Ishikawa (cell line): ENCODE results near the gene ESCO1.

Experiments
- CEBPB ChIP-seq: IDR thresholded peaks from 2 replicates; pipeline ENCODE4 v1.6.1; 2012
- CREB1 ChIP-seq: IDR thresholded peaks from 2 replicates; pipeline ENCODE4 v1.6.1; 2012; ENCODE audit warnings: low read depth
- EGR1 ChIP-seq: IDR thresholded peaks from 2 replicates; pipeline ENCODE4 v1.6.1; 2012
- EP300 ChIP-seq: IDR thresholded peaks from 2 replicates; pipeline ENCODE4 v1.6.1; 2012; ENCODE audit warnings: borderline replicate concordance
- FOXM1 ChIP-seq: IDR thresholded peaks from 2 replicates; pipeline ENCODE4 v1.6.1; 2012; ENCODE audit warnings: low read depth, borderline replicate concordance
- MAX ChIP-seq: IDR thresholded peaks from 2 replicates; pipeline ENCODE4 v1.6.1; 2012
- NFIC ChIP-seq: IDR thresholded peaks from 2 replicates; pipeline ENCODE4 v1.6.1; 2012
- RAD21 ChIP-seq: IDR thresholded peaks from 2 replicates; pipeline ENCODE4 v1.6.1; 2012; ENCODE audit warnings: low read depth
- TAF1 ChIP-seq: IDR thresholded peaks from 2 replicates; pipeline ENCODE4 v1.6.1; 2012; ENCODE audit warnings: low read depth, mild to moderate bottlenecking
- TCF12 ChIP-seq: IDR thresholded peaks from 2 replicates; pipeline ENCODE4 v1.6.1; 2012; ENCODE audit warnings: low read depth
- TEAD4 ChIP-seq: IDR thresholded peaks from 2 replicates; pipeline ENCODE4 v1.6.1; 2012
- YY1 ChIP-seq: IDR thresholded peaks from 2 replicates; pipeline ENCODE4 v1.6.1; 2012; ENCODE audit warnings: low read depth
- ZBTB7A ChIP-seq: IDR thresholded peaks from 2 replicates; pipeline ENCODE4 v1.6.1; 2012; ENCODE audit warnings: low read depth
- TF ChIP-seq, protein P1 (sequence below): IDR thresholded peaks from 2 replicates; pipeline ENCODE4 v1.6.1; 2012; ENCODE audit warnings: low read depth, mild to moderate bottlenecking
- TF ChIP-seq, protein P2 (sequence below): IDR thresholded peaks from 2 replicates; pipeline ENCODE4 v1.6.1; 2012

The ESCO1 gene

DNA sequence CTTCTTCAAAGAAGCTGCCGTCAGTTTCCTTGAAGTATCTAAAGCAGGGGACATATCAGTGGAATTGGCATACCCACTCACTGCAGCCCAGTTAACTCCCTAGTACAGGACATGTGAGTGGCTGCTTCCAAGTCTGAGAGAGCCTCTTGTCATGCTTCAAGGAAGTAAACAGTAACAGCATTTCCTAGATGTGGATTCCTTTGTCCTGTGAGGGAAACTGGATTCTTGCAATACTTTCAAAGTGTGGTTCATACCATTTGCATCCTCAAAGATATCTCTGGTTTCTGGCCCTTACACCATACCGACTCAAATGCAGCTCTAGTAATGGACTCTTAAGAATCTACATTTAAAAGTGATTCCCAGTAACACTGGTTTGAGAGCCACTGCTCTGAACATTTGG lies 87.2 kb downstream of the ESCO1 start:
- TF ChIP-seq CEBPB (no peak), CREB1 (no peak), FOXM1 (no peak), NFIC (no peak), EP300 (no peak), YY1 (no peak), RAD21 (no peak), TAF1 (no peak), ZBTB7A (no peak), TCF12 (no peak)
- TF ChIP-seq, protein P1, sequence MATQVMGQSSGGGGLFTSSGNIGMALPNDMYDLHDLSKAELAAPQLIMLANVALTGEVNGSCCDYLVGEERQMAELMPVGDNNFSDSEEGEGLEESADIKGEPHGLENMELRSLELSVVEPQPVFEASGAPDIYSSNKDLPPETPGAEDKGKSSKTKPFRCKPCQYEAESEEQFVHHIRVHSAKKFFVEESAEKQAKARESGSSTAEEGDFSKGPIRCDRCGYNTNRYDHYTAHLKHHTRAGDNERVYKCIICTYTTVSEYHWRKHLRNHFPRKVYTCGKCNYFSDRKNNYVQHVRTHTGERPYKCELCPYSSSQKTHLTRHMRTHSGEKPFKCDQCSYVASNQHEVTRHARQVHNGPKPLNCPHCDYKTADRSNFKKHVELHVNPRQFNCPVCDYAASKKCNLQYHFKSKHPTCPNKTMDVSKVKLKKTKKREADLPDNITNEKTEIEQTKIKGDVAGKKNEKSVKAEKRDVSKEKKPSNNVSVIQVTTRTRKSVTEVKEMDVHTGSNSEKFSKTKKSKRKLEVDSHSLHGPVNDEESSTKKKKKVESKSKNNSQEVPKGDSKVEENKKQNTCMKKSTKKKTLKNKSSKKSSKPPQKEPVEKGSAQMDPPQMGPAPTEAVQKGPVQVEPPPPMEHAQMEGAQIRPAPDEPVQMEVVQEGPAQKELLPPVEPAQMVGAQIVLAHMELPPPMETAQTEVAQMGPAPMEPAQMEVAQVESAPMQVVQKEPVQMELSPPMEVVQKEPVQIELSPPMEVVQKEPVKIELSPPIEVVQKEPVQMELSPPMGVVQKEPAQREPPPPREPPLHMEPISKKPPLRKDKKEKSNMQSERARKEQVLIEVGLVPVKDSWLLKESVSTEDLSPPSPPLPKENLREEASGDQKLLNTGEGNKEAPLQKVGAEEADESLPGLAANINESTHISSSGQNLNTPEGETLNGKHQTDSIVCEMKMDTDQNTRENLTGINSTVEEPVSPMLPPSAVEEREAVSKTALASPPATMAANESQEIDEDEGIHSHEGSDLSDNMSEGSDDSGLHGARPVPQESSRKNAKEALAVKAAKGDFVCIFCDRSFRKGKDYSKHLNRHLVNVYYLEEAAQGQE: no peak
- TF ChIP-seq, protein P2, sequence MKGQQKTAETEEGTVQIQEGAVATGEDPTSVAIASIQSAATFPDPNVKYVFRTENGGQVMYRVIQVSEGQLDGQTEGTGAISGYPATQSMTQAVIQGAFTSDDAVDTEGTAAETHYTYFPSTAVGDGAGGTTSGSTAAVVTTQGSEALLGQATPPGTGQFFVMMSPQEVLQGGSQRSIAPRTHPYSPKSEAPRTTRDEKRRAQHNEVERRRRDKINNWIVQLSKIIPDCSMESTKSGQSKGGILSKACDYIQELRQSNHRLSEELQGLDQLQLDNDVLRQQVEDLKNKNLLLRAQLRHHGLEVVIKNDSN: no peak

DNA sequence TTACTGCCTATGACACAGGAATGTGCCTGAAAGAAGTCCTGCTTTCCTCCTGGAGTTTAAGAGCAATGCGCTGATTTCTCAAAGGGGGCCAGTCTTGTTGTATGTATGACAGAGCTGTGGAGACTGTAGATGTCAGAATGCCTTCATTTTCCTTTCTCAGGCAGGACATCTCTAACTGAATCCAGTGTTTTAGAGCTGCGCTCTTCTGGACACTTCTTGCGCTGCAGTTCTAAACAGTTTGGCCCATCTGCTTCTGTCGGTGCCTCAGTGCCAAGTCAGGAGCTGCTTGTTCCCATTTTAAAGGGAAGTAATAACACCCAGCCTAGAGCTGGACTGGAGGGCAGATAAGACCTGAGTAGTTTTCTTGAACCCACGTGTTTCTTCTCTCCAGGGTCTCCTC lies 91.4 kb downstream of the ESCO1 start:
- TF ChIP-seq EP300 (no peak), TAF1 (no peak), TCF12 (no peak), YY1 (no peak), MAX (no peak), FOXM1 (no peak), CREB1 (no peak), NFIC (no peak), RAD21 (no peak), EGR1 (no peak), TEAD4 (no peak), ZBTB7A (no peak), CEBPB (no peak)
- TF ChIP-seq, protein P2: no peak
- TF ChIP-seq, protein P1: no peak

GRCh38 chr18:21507913-21508701 lies 92.4 kb downstream of the ESCO1 start:
- TF ChIP-seq CEBPB: no peak
- no peak for TF ChIP-seq EGR1
- TF ChIP-seq, protein P1: no peak
- no peak for TF ChIP-seq NFIC
- TF ChIP-seq FOXM1: no peak
- TF ChIP-seq EP300: no peak
- TF ChIP-seq TEAD4: no peak
- no peak for TF ChIP-seq ZBTB7A
- no peak for TF ChIP-seq YY1
- TF ChIP-seq, protein P2: no peak

DNA sequence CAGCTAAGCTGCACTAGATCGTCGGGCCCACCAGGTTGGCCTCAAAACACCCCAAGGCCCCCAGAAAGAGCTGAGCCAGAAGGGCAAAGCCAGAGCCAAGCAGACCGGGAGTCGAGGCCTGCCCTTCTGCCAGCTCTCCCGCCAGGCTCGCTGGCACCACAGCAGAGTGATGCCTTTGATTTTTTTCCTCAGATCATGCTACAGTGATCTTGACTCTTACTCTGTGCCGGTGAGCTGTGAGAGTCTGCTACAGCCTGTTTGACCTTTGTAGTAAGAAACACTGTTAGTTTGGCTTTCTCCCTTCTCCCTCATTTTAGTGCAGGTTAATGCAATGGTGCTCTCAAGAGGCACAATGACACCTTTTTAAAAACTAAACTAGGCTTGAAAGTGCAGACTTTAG lies 97.8 kb downstream of the ESCO1 start:
- TF ChIP-seq NFIC (no peak), RAD21 (no peak), EP300 (no peak), TCF12 (no peak), ZBTB7A (no peak)
- TF ChIP-seq, protein P2: no peak
- TF ChIP-seq, protein P1: no peak
